ENCODE results near the gene SLC16A7.

The SLC16A7 gene

GRCh38 chr12:59629890-59630289 is 34.1 kb downstream of the SLC16A7 start:
- peaks cover 29% of the 10 kb centered on the region for H3K79me2 ChIP-seq (ENCODE audit: insufficient read depth, low read length)

GRCh38 chr12:59632408-59632807 is 36.6 kb downstream of the SLC16A7 start:
- peaks cover 2% of the 10 kb centered on the region; the same call in 1 of the 2 replicates for H4K20me1 ChIP-seq (ENCODE audit: insufficient read depth, low read length)
- H3K9me3 ChIP-seq (ENCODE audit: insufficient read depth, low read length, severe bottlenecking) = no peaks in the 10 kb centered on the region
- no peak for ATAC-seq (ENCODE audit: insufficient read depth, low read depth)
- H3K4me2 ChIP-seq (ENCODE audit: insufficient read depth, low read length) = no peak overlapping the region
- H3K4me1 ChIP-seq (ENCODE audit: insufficient read depth, low read length) = no peaks in the 10 kb centered on the region
- peaks cover 20% of the 10 kb centered on the region; the same call in 1 of the 2 replicates for H3K79me2 ChIP-seq (ENCODE audit: insufficient read depth, low read length)
- H3K36me3 ChIP-seq (ENCODE audit: insufficient read depth, low read length) = no peaks in the 10 kb centered on the region
- DNase-seq = no peak
- H3K9ac ChIP-seq (ENCODE audit: low read depth, low read length) = no peak overlapping the region
- no peak for TF ChIP-seq EZH2 (IDR thresholded peaks at IDR 0.05; ENCODE audit: borderline replicate concordance, low read depth, low read length, severe bottlenecking)
- no peak for TF ChIP-seq CTCF (IDR thresholded peaks at IDR 0.05; ENCODE audit: borderline replicate concordance, extremely low read depth, low read length, poor library complexity, severe bottlenecking)
- no peak overlapping the region for H3K4me3 ChIP-seq (ENCODE audit: low read depth in 1 of 2, low read length in 2 of 2)
- H2AFZ ChIP-seq (ENCODE audit: low read depth, low read length) = no peak overlapping the region
- no peaks in the 10 kb centered on the region for H3K27me3 ChIP-seq (ENCODE audit: insufficient read depth, low read length, poor library complexity)
- no peak overlapping the region for H3K27ac ChIP-seq (ENCODE audit: low read length)

More at GRCh38 chr12:59629890-59630289, 34.1 kb downstream of the SLC16A7 start:
- Histone ChIP-seq H3K4me3 (ENCODE audit: low read depth in 1 of 2, low read length in 2 of 2) (no peak overlapping the region), H3K36me3 (ENCODE audit: insufficient read depth, low read length) (no peaks in the 10 kb centered on the region), H3K4me1 (ENCODE audit: insufficient read depth, low read length) (no peaks in the 10 kb centered on the region), H3K27ac (ENCODE audit: low read length) (no peak overlapping the region), H3K9ac (ENCODE audit: low read depth, low read length) (no peak overlapping the region), H3K9me3 (ENCODE audit: insufficient read depth, low read length, severe bottlenecking) (no peaks in the 10 kb centered on the region), H3K27me3 (ENCODE audit: insufficient read depth, low read length, poor library complexity) (no peaks in the 10 kb centered on the region), H3K4me2 (ENCODE audit: insufficient read depth, low read length) (no peak overlapping the region), H4K20me1 (ENCODE audit: insufficient read depth, low read length) (peaks cover 2% of the 10 kb centered on the region; the same call in 1 of the 2 replicates), H2AFZ (ENCODE audit: low read depth, low read length) (no peak overlapping the region)
- TF ChIP-seq CTCF (IDR thresholded peaks at IDR 0.05; ENCODE audit: borderline replicate concordance, extremely low read depth, low read length, poor library complexity, severe bottlenecking) (no peak), EZH2 (IDR thresholded peaks at IDR 0.05; ENCODE audit: borderline replicate concordance, low read depth, low read length, severe bottlenecking) (no peak)
- DNase-seq (no peak), ATAC-seq (ENCODE audit: insufficient read depth, low read depth) (no peak)

GRCh38 chr12:59634254-59634653 is 38.4 kb downstream of the SLC16A7 start:
- Histone ChIP-seq H3K36me3 (ENCODE audit: insufficient read depth, low read length) (no peaks in the 10 kb centered on the region), H3K9me3 (ENCODE audit: insufficient read depth, low read length, severe bottlenecking) (no peaks in the 10 kb centered on the region), H3K27me3 (ENCODE audit: insufficient read depth, low read length, poor library complexity) (no peaks in the 10 kb centered on the region), H2AFZ (ENCODE audit: low read depth, low read length) (no peak overlapping the region), H3K79me2 (ENCODE audit: insufficient read depth, low read length) (peaks cover 16% of the 10 kb centered on the region; the same call in 1 of the 2 replicates), H3K4me2 (ENCODE audit: insufficient read depth, low read length) (no peak overlapping the region), H3K27ac (ENCODE audit: low read length) (no peak overlapping the region), H3K4me1 (ENCODE audit: insufficient read depth, low read length) (no peaks in the 10 kb centered on the region), H3K9ac (ENCODE audit: low read depth, low read length) (no peak overlapping the region), H4K20me1 (ENCODE audit: insufficient read depth, low read length) (peaks cover 2% of the 10 kb centered on the region; the same call in 1 of the 2 replicates), H3K4me3 (ENCODE audit: low read depth in 1 of 2, low read length in 2 of 2) (no peak overlapping the region)
- DNase-seq (no peak), ATAC-seq (ENCODE audit: insufficient read depth, low read depth) (no peak)
- TF ChIP-seq CTCF (IDR thresholded peaks at IDR 0.05; ENCODE audit: borderline replicate concordance, extremely low read depth, low read length, poor library complexity, severe bottlenecking) = no peak
- no peak for TF ChIP-seq EZH2 (IDR thresholded peaks at IDR 0.05; ENCODE audit: borderline replicate concordance, low read depth, low read length, severe bottlenecking)

Data from DND-41 (cell line).